ENCODE data around the gene GATM.
A peak's percentile ranks its signal among the peaks of the same experiment; 100 is the strongest.

The GATM gene, protein sequence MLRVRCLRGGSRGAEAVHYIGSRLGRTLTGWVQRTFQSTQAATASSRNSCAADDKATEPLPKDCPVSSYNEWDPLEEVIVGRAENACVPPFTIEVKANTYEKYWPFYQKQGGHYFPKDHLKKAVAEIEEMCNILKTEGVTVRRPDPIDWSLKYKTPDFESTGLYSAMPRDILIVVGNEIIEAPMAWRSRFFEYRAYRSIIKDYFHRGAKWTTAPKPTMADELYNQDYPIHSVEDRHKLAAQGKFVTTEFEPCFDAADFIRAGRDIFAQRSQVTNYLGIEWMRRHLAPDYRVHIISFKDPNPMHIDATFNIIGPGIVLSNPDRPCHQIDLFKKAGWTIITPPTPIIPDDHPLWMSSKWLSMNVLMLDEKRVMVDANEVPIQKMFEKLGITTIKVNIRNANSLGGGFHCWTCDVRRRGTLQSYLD

GRCh38 chr15:45378149-45378912 lies at the start of gene GATM:
GATM (minus strand) TSS chr15:45378544; CDS start chr15:45378453, 91 bp downstream.
- DNase-seq (ENCODE audit: low read depth, low spot score): peak; percentile 52

DNA sequence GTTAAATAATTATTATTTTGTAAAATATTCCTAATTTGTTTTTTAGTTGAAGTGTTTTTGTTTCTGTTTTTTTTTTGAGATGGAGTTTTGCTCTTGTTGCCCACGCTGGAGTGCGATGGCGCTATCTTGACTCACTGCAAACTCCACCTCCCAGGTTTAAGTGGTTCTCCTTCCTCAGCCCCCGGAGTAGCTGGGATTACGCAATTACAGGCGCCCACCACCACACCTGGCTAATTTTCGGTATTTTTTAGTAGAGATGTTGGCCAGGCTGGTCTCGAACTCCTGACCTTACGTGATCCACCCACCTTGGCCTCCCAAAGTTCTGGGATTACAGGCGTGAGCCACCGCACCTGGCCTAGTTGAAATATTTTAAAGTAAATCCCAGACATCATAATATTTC lies 48.7 kb upstream of the GATM start:
- no peak for DNase-seq (ENCODE audit: low read depth, low spot score)

- DNase-seq (ENCODE audit: low read depth, low spot score): no peak
Measured at GRCh38 chr15:45425135-45425534, 46.8 kb upstream of the GATM start.

GRCh38 chr15:45424429-45424828 lies 46.1 kb upstream of the GATM start:
- DNase-seq (ENCODE audit: low read depth, low spot score): no peak

DNA sequence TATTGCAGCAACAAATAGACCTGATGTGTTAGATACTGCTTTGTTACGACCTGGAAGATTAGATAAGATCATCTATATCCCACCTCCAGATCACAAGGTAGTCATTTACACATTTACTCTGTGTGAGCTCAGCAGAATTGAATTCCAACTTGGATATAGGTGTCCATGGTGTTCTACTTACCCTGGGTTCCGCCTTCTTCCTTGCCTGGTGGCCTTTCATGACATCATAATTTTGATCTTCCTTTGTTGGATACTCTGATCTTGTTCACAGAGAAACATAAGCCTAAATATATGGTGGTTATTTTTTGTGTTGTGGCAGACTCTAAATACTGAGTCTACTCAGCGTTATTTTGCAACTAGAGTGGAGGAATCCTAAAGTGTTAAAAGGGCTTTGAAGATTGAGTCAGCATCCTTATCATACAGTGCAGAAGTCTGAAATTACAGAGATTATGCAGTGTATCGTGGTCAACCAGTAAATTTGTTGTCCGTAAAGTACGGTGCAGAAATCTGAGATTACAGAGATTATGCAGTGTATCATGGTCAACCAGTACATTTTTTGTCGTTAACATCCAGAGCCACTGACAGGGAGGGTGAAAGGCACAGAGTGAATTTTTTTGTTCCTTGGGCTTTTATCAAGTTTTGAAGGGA lies 39.1 kb upstream of the GATM start:
- DNase-seq (ENCODE audit: low read depth, low spot score): no peak

DNA sequence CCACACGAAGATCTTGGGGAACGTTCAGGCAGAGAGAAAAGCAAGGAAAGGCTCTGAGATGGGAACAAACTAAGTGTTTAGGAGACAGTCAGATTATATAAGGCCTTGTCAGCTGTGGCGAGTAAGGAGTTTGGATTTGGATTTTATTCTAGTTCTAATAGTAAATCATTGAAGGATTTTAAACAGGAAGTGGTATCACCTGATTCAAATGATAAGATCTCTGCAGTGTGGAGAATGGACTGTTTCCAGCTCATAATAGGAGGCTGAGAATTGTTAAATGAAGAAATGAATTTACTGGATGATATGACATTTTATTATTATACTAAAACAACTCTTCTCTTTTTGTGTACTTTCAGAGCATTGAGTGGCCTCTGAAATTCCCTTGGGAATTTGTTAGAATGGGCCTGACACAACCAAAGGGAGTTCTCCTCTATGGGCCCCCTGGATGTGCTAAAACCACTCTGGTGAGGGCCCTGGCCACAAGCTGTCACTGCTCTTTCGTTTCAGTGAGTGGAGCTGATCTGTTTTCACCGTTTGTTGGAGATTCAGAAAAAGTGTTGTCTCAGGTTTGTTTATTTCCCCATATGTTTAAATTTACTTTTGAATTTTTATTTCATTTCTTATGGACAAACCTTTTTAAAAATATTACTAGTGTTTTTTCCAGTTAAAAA lies 36.0 kb upstream of the GATM start:
- no peak for DNase-seq (ENCODE audit: low read depth, low spot score)

DNA sequence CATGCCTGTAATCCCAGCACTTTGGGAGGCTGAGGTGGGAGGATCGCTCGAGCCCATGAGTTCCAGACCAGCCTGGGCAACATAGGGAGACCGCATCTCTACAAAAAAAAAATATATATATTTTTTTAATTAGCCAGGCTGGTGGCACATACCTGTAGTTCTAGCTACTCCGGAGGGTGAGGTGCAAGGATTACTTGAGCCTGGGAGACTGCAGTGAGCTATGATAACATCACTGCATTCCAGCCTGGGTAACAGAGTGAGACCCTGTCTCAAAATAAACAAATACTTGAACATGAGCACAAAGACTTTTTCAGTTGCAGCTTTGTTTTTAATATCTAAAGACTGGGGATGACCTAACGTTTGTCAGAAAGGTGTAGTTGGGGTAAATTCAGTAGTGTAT lies 31.3 kb upstream of the GATM start:
- DNase-seq (ENCODE audit: low read depth, low spot score): no peak

DNA sequence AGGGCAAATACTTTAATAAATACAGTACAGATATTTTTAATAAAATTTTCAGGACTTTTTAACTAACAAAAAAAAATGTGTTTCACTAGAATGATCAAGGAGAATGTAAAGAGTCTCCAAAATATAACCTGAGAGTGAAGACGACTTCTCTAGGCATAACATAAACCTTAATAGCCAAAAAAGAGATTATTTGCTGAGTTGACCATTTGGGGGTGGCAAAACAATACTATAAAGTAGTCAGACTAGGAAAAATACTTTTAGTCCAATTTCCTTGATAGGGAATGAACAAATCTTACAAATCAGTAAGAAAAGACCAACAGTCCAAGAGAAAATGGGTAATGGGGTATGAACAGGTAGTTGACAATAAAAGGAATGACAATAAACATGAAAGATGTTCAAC lies 29.4 kb upstream of the GATM start:
- no peak for DNase-seq (ENCODE audit: low read depth, low spot score)

DNA sequence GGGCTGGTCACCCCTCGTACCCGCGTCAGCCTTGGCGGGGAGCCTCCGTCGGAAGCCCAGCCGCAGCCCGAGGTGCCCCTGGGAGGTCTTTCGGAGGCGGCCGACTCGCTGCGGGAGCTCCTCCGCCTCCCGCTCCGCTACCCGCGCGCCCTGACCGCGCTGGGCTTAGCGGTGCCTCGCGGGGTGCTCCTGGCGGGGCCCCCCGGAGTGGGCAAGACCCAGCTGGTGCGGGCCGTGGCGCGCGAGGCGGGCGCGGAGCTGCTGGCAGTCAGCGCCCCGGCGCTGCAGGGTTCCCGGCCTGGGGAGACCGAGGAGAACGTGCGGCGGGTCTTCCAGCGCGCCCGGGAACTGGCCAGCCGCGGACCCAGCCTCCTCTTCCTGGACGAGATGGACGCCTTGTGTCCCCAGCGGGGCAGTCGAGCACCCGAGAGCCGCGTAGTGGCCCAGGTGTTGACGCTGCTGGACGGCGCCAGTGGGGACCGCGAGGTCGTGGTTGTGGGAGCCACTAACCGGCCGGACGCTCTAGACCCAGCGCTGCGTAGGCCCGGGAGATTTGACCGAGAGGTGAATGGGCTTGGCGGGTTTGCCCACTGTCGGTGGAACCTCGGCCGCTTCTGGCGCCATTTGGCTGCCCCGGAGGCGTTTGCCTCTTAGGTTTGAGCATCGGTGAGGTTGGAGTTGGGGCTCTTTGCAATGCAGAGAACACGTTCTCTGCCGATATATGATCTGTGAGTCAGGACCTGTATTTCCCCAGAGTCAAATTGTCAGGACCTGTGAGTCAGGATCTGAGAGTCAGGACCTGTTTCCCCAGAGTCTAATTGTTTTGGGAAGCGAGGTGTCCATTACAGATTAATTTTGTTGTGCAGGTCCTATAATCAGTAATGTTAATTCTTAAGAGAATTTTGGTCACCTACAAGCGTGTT lies 24.9 kb upstream of the GATM start:
- no peak for DNase-seq (ENCODE audit: low read depth, low spot score)

DNA sequence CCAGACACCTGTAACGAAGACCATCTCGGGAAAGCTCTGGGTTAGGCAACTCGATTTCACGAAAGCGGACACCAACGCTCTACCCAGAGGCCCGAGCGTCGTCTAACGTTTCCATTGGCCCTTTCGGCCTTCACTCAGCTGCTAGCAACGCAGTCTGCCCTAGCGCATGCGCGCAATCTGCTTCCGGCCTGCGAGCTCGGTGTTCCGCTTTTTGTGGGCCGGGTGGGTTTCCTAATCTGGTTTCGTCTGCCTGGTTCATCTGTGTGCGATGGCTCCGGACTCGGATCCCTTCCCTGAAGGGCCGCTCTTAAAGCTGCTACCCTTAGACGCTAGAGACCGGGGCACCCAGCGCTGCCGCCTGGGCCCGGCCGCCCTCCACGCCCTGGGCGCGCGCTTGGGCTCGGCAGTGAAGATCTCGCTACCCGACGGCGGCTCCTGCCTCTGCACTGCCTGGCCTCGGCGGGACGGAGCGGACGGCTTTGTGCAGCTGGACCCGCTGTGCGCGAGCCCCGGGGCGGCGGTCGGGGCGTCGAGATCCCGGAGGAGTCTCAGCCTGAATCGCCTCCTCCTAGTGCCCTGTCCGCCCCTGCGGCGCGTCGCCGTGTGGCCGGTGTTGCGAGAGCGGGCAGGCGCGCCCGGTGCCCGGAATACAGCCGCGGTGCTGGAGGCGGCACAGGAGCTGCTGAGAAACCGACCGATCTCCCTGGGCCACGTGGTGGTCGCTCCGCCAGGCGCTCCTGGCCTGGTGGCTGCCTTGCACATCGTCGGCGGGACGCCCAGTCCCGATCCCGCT lies 24.0 kb upstream of the GATM start:
- peak; percentile 98 for DNase-seq (ENCODE audit: low read depth, low spot score)

DNA sequence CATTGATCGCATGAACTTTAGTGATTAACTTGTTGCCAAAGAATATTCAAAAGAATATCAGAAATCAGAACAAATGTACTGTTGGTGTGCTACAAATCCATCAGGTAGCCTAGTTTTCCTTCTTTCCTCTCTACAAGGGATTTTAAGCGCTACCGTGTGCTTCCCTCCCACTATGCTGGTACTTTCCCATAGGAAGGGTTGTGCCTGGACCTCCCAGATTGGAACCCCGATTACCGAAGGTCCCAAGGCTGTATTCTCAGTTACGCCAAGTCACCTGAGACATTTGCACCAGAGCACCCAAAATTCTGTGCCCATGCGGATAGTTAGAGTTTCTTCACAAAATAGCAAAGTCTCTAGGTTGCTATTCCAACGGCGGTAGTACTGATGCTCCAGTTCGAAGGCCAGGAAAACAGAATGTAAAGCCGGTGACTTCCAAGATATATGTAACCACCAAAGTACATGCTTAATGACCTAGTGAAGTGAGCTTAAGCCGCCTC lies 23.4 kb upstream of the GATM start:
- DNase-seq (ENCODE audit: low read depth, low spot score): no peak

GRCh38 chr15:45399381-45400212 lies 21.3 kb upstream of the GATM start:
- DNase-seq (ENCODE audit: low read depth, low spot score): no peak

DNA sequence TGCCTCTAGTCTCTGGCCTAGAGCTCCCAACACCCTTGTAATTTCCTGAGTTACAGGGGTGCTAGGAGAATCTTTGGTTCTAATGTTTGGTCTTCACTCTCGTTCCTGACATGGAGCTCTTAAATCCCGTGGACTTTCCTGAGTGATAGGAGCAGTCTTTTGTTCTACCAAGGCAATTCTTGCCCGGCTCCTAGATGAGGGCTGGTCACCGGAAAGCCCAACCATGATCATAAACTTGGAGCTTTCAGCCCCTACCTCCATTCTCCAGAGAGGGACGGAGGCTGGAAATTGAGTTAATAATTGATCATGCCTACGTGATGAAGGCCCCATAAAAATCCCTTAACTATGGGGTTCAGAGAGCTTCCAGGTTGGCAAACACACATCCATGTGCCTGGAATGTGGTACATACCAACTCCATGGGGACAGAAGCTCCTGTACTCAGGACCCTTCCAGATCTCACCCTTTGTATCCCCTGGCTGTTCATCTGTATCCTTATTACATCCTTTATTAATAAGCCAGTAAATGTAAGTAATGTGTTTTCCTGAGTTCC lies 18.8 kb upstream of the GATM start:
- DNase-seq (ENCODE audit: low read depth, low spot score): no peak

GRCh38 chr15:45395943-45396342 lies 17.6 kb upstream of the GATM start:
- DNase-seq (ENCODE audit: low read depth, low spot score): no peak

- DNase-seq (ENCODE audit: low read depth, low spot score): no peak
Measured at GRCh38 chr15:45394681-45395080, 16.3 kb upstream of the GATM start.

- DNase-seq (ENCODE audit: low read depth, low spot score): no peak
Measured at GRCh38 chr15:45393851-45394250, 15.5 kb upstream of the GATM start.

GRCh38 chr15:45392584-45392855 lies 14.2 kb upstream of the GATM start:
- DNase-seq (ENCODE audit: low read depth, low spot score): no peak

GRCh38 chr15:45391746-45392583 lies 13.6 kb upstream of the GATM start:
- DNase-seq (ENCODE audit: low read depth, low spot score): no peak

Data from iPS DF 19.7 (cell line).